Suprapubic skin (tissue), 4 donors: ENCODE data around the gene MGAT4B. TPM values are rescaled to one million over a fixed set of nuclear protein-coding genes. Genes with fewer than 3 reads are reported as not detected.

Source experiments
- DNase-seq, 2 donors: peaks; one replicate each; pipeline ENCODE4 v3.0.0-alpha.2; 2019; ENCODE audit warnings: low spot score in 2 of 2
- H3K27ac ChIP-seq: fragments of 200-600 bp; sonication (generic); one replicate; pipeline ENCODE4 v1.5.1; 2019
- H3K27me3 ChIP-seq: fragments of 200-600 bp; sonication (generic); one replicate; pipeline ENCODE4 v1.5.1; 2019
- H3K36me3 ChIP-seq: fragments of 200-600 bp; sonication (generic); one replicate; pipeline ENCODE4 v1.5.1; 2019
- H3K4me1 ChIP-seq: fragments of 200-600 bp; sonication (generic); one replicate; pipeline ENCODE4 v1.5.1; 2019
- H3K4me3 ChIP-seq: fragments of 200-600 bp; sonication (generic); one replicate; pipeline ENCODE4 v1.5.1; 2019; ENCODE audit warnings: mild to moderate bottlenecking
- H3K9me3 ChIP-seq: fragments of 200-600 bp; sonication (generic); one replicate; pipeline ENCODE4 v1.5.1; 2019
- CTCF ChIP-seq, 2 donors: fragments of 200-600 bp in 1 of 2; fragments of 450-650 bp in 1 of 2; sonication (generic) in 1 of 2; IDR thresholded peaks; one replicate each; pipeline ENCODE4 v1.5.1; 2016 to 2019; ENCODE audit warnings: antibody characterized with exemption in 2 of 2, mild to moderate bottlenecking in 1 of 2, moderate library complexity in 1 of 2
- EP300 ChIP-seq: sonication (generic); formaldehyde crosslinking; IDR thresholded peaks from one replicate; pipeline ENCODE4 v1.6.1; 2017; ENCODE audit warnings: antibody characterized with exemption
- POLR2A ChIP-seq, 2 donors: fragments of 450-650 bp; IDR thresholded peaks; one replicate each; pipeline ENCODE4 v1.6.1; 2017; ENCODE audit warnings: antibody characterized with exemption in 2 of 2, mild to moderate bottlenecking in 2 of 2, moderate library complexity in 2 of 2
- POLR2AphosphoS5 ChIP-seq, 3 donors: sonication (generic); formaldehyde crosslinking; IDR thresholded peaks; one replicate each; pipeline ENCODE4 v1.6.1; 2017; ENCODE audit warnings: antibody characterized with exemption in 3 of 3
- WGBS: methylation state at CpG from one replicate; pipeline ENCODE4 v1.1.5; 2018; 5-methylcytosine and 5-hydroxymethylcytosine counted together
- total RNA-seq, 4 donors: library from RNA; depleted of rRNA; stranded (reverse); fragments of >200 nt; gene quantifications; one replicate each; pipeline ENCODE4 v1.1.0, GENCODE V29; 2016

MGAT4B gene
- total RNA-seq, 4 donors from 2014 or later = 74.5 to 142 (median 97.4) TPM

GRCh38 chr5:179768326-179769085 is 38.2 kb downstream of the MGAT4B start:
- Histone ChIP-seq H3K4me3 (no peak overlapping the region), H3K9me3 (no peaks in the 10 kb centered on the region), H3K27me3 (no peaks in the 10 kb centered on the region), H3K4me1 (peaks cover 36% of the 10 kb centered on the region), H3K27ac (no peak overlapping the region), H3K36me3 (peaks cover 65% of the 10 kb centered on the region)
- no peak for DNase-seq
- no peak for TF ChIP-seq POLR2AphosphoS5 (IDR thresholded peaks at IDR 0.05)
- no peak for TF ChIP-seq POLR2A (IDR thresholded peaks at IDR 0.05)
- no peak for TF ChIP-seq CTCF (IDR thresholded peaks at IDR 0.05)
- TF ChIP-seq EP300 = no peak
- 91% methylated on average over 18 of the region's 18 CpGs for WGBS

- H3K27me3 ChIP-seq = no peaks in the 10 kb centered on the region
- H3K27ac ChIP-seq = no peak overlapping the region
- no peaks in the 10 kb centered on the region for H3K9me3 ChIP-seq
- TF ChIP-seq EP300 (no peak), CTCF (IDR thresholded peaks at IDR 0.05) (no peak)
- H3K36me3 ChIP-seq = peaks cover 56% of the 10 kb centered on the region
- peaks cover 45% of the 10 kb centered on the region for H3K4me1 ChIP-seq
- no peak overlapping the region for H3K4me3 ChIP-seq
- no peak for DNase-seq
- WGBS = 89% methylated on average over 9 of the region's 9 CpGs
These were observed 39.1 kb downstream of the MGAT4B start for GRCh38 chr5:179767496-179768100.

- Histone ChIP-seq H3K27ac (no peak overlapping the region), H3K9me3 (no peaks in the 10 kb centered on the region), H3K4me3 (no peak overlapping the region), H3K36me3 (peaks cover 49% of the 10 kb centered on the region), H3K4me1 (peaks cover 52% of the 10 kb centered on the region), H3K27me3 (no peaks in the 10 kb centered on the region)
- no peak for DNase-seq
- WGBS = 70% methylated on average over 12 of the region's 12 CpGs
- no peak for TF ChIP-seq EP300
- TF ChIP-seq POLR2AphosphoS5 (IDR thresholded peaks at IDR 0.05) = no peak
- no peak for TF ChIP-seq CTCF (IDR thresholded peaks at IDR 0.05)
- no peak for TF ChIP-seq POLR2A (IDR thresholded peaks at IDR 0.05)
These were observed 39.8 kb downstream of the MGAT4B start for GRCh38 chr5:179766726-179767455.

- no peak overlapping the region for H3K27ac ChIP-seq
- H3K4me3 ChIP-seq = no peak overlapping the region
- 68% methylated on average over 10 of the region's 20 CpGs for WGBS
- no peak for TF ChIP-seq EP300
- no peak for TF ChIP-seq POLR2AphosphoS5 (IDR thresholded peaks at IDR 0.05)
- TF ChIP-seq CTCF (IDR thresholded peaks at IDR 0.05) = no peak
- TF ChIP-seq POLR2A (IDR thresholded peaks at IDR 0.05) = no peak
- H3K27me3 ChIP-seq = no peaks in the 10 kb centered on the region
- peaks cover 42% of the 10 kb centered on the region for H3K36me3 ChIP-seq
- no peaks in the 10 kb centered on the region for H3K9me3 ChIP-seq
- peaks cover 59% of the 10 kb centered on the region for H3K4me1 ChIP-seq
- no peak for DNase-seq
These were observed 40.5 kb downstream of the MGAT4B start for GRCh38 chr5:179766021-179766725.
